ENCODE measurements around the gene RELB.

RELB gene

GRCh38 chr19:45045671-45046353 is 44.5 kb downstream of the RELB start:
- Histone ChIP-seq H3K36me3 (ENCODE audit: insufficient read depth, low read length) (0 out of 2 replicates have a peak, but pooled peaks cover 3% of the 10 kb centered on the region), H3K4me3 (ENCODE audit: low read depth, low read length) (no peak overlapping the region), H3K27me3 (ENCODE audit: insufficient read depth, low read length) (no peaks in the 10 kb centered on the region), H2AFZ (ENCODE audit: low read length, unreplicated experiment) (no peak overlapping the region), H3K27ac (ENCODE audit: low read depth, low read length) (no peak overlapping the region), H3K79me2 (ENCODE audit: control insufficient read depth, insufficient read depth, low read length, unreplicated experiment) (peaks cover 64% of the 10 kb centered on the region), H3K4me1 (ENCODE audit: control insufficient read depth, insufficient read depth, low read length, unreplicated experiment) (no peaks in the 10 kb centered on the region)

DNA sequence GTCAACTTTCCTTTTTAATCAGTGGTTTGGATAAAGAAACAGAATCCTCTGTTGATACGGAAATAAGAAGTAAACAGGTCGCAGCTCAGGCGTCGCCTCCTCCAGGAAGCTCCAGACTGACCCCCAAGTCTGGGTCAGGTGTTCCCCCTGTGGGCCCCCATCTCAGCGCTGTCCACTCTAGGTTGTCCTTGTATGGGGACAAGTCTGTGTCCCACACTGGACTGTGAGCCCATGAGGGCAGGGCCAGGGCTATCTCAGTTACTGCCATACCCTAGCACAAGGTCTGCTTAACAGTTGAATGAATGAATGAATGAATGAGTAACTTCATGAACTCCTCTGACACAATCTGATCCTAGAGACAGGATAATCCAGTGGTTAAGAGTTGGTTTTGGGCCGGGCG is 45.1 kb downstream of the RELB start:
- Histone ChIP-seq H3K36me3 (ENCODE audit: insufficient read depth, low read length) (0 out of 2 replicates have a peak, but pooled peaks cover 3% of the 10 kb centered on the region), H2AFZ (ENCODE audit: low read length, unreplicated experiment) (no peak overlapping the region), H3K27me3 (ENCODE audit: insufficient read depth, low read length) (no peaks in the 10 kb centered on the region), H3K4me1 (ENCODE audit: control insufficient read depth, insufficient read depth, low read length, unreplicated experiment) (no peaks in the 10 kb centered on the region), H3K79me2 (ENCODE audit: control insufficient read depth, insufficient read depth, low read length, unreplicated experiment) (peaks cover 64% of the 10 kb centered on the region), H3K27ac (ENCODE audit: low read depth, low read length) (no peak overlapping the region), H3K4me3 (ENCODE audit: low read depth, low read length) (no peak overlapping the region)

DNA sequence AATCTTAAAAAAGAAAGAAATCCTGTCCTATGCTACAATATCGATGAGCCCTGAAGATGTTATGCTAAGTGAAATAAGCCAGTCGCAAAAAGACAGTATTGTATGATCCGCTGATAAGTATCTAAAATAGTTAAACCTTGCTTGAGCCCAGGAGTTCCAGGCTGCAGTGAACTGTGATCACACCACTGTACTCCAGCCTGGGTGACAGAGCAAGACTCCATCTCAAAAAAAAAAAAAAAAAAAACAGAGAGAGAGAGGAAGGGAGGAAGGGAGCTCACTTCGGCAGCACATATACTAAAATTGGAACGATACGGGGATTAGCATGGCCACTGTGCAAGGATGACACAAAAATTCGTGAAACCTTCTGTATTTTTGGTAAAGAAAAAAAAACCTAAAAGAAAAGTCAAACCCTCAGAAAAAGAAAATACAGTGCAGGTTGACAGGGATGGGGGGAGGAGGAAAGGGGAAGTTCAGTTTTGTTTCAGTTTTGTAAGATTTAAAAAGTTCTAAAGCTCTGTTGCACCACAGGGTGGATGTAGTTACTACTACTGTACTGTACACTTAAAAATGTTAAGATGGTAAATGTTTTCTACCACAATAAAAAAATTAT is 46.0 kb downstream of the RELB start:
- no peaks in the 10 kb centered on the region for H3K4me1 ChIP-seq (ENCODE audit: control insufficient read depth, insufficient read depth, low read length, unreplicated experiment)
- no peak overlapping the region for H3K4me3 ChIP-seq (ENCODE audit: low read depth, low read length)
- H3K36me3 ChIP-seq (ENCODE audit: insufficient read depth, low read length): no peaks in the 10 kb centered on the region
- no peaks in the 10 kb centered on the region for H3K27me3 ChIP-seq (ENCODE audit: insufficient read depth, low read length)
- H2AFZ ChIP-seq (ENCODE audit: low read length, unreplicated experiment): no peak overlapping the region
- peaks cover 56% of the 10 kb centered on the region for H3K79me2 ChIP-seq (ENCODE audit: control insufficient read depth, insufficient read depth, low read length, unreplicated experiment)
- H3K27ac ChIP-seq (ENCODE audit: low read depth, low read length): no peak overlapping the region

GRCh38 chr19:45049073-45049736 is 47.9 kb downstream of the RELB start:
- H3K27me3 ChIP-seq (ENCODE audit: insufficient read depth, low read length): no peaks in the 10 kb centered on the region
- peaks cover 48% of the 10 kb centered on the region for H3K79me2 ChIP-seq (ENCODE audit: control insufficient read depth, insufficient read depth, low read length, unreplicated experiment)
- H3K4me1 ChIP-seq (ENCODE audit: control insufficient read depth, insufficient read depth, low read length, unreplicated experiment): no peaks in the 10 kb centered on the region
- H3K36me3 ChIP-seq (ENCODE audit: insufficient read depth, low read length): no peaks in the 10 kb centered on the region
- no peak overlapping the region for H2AFZ ChIP-seq (ENCODE audit: low read length, unreplicated experiment)
- no peak overlapping the region for H3K4me3 ChIP-seq (ENCODE audit: low read depth, low read length)
- H3K27ac ChIP-seq (ENCODE audit: low read depth, low read length): no peak overlapping the region

DNA sequence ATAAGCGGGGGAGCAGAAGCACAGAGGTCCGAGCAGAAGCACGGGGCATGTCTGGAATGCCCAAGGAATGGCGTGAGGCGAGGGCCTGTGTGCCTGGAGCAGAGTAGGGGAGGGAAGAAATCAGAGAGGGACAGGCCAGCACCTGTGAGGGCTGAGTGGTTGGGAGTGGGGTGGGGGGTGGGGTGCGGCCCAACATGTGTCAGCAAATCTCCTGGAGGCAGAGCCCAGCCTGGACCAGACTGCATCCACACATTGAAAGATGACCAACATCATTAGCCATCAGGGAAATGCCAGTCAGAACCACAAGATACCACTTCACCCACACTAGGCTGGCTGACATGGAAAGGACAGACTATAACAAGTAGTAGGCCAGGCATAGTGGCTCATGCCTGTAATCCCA is 48.8 kb downstream of the RELB start:
- H3K36me3 ChIP-seq (ENCODE audit: insufficient read depth, low read length): no peaks in the 10 kb centered on the region

DNA sequence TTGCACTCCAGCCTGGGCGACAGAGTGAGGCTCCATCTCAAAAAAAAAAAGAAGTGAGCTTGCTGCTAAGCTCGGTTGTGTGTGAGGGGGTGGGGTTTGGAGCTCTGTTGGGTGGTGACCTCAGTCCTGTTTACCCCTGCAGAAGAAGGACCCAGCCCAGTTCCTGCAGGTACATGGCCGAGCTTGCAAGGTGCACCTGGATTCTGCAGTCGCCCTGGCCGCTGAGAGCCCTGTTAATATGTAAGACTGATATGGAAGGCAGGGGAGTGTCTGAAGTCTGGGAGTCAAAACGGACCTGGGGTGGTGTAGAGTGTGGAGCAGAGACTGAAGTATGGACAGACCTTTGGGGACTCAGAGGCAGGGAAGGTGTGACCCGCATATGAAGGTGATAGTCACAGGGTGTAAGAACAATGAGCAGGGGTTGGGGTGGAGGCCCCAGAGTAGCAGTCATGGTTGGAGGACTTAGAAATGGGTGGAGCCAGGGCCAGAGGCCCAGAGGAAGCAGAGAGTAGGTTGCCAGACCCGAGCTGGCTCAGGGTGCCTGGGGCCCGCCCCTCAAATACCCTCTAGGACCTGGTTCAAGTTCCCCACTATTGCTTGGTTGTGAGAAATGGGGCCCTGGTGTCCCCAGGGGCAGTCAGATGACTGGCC is 50.8 kb downstream of the RELB start:
- H3K27ac ChIP-seq (ENCODE audit: low read depth, low read length): no peak overlapping the region
- no peaks in the 10 kb centered on the region for H3K4me1 ChIP-seq (ENCODE audit: control insufficient read depth, insufficient read depth, low read length, unreplicated experiment)

More for the DNA sequence above, 48.8 kb downstream of the RELB start:
- no peaks in the 10 kb centered on the region for H3K27me3 ChIP-seq (ENCODE audit: insufficient read depth, low read length)
- no peaks in the 10 kb centered on the region for H3K4me1 ChIP-seq (ENCODE audit: control insufficient read depth, insufficient read depth, low read length, unreplicated experiment)
- peaks cover 40% of the 10 kb centered on the region for H3K79me2 ChIP-seq (ENCODE audit: control insufficient read depth, insufficient read depth, low read length, unreplicated experiment)
- no peak overlapping the region for H2AFZ ChIP-seq (ENCODE audit: low read length, unreplicated experiment)
- H3K27ac ChIP-seq (ENCODE audit: low read depth, low read length): no peak overlapping the region
- no peak overlapping the region for H3K4me3 ChIP-seq (ENCODE audit: low read depth, low read length)

DNA sequence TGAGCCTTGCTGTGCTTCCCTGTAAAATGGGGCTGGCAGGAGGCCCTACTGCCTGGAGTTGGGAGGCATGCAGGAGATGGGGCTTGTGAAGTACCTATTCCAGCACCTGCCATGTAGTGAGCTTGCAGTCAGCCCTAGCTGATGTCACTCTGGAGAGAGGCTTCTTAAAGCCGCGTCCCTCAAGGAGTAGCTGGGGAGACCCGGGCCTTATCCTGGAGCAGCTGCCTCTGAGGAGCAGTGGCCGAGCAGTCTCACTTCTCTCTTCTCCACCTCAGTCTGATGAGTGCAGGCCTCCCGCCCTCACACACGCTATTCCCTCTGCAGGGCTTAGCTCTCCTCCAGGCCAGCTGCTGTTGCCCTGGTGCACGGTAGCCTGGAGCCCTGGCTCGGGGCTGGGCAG is 55.6 kb downstream of the RELB start:
- Histone ChIP-seq H3K27ac (ENCODE audit: low read depth, low read length) (no peak overlapping the region), H3K4me1 (ENCODE audit: control insufficient read depth, insufficient read depth, low read length, unreplicated experiment) (peaks cover 6% of the 10 kb centered on the region), H2AFZ (ENCODE audit: low read length, unreplicated experiment) (no peak overlapping the region), H3K4me3 (ENCODE audit: low read depth, low read length) (no peak overlapping the region), H3K27me3 (ENCODE audit: insufficient read depth, low read length) (no peaks in the 10 kb centered on the region), H3K36me3 (ENCODE audit: insufficient read depth, low read length) (no peaks in the 10 kb centered on the region; the same call in 1 of the 2 replicates), H3K79me2 (ENCODE audit: control insufficient read depth, insufficient read depth, low read length, unreplicated experiment) (no peaks in the 10 kb centered on the region)

More for the DNA sequence above, 50.8 kb downstream of the RELB start:
- no peaks in the 10 kb centered on the region for H3K36me3 ChIP-seq (ENCODE audit: insufficient read depth, low read length)
- H3K27me3 ChIP-seq (ENCODE audit: insufficient read depth, low read length): no peaks in the 10 kb centered on the region
- no peak overlapping the region for H3K4me3 ChIP-seq (ENCODE audit: low read depth, low read length)
- peaks cover 21% of the 10 kb centered on the region for H3K79me2 ChIP-seq (ENCODE audit: control insufficient read depth, insufficient read depth, low read length, unreplicated experiment)
- no peak overlapping the region for H2AFZ ChIP-seq (ENCODE audit: low read length, unreplicated experiment)

DNA sequence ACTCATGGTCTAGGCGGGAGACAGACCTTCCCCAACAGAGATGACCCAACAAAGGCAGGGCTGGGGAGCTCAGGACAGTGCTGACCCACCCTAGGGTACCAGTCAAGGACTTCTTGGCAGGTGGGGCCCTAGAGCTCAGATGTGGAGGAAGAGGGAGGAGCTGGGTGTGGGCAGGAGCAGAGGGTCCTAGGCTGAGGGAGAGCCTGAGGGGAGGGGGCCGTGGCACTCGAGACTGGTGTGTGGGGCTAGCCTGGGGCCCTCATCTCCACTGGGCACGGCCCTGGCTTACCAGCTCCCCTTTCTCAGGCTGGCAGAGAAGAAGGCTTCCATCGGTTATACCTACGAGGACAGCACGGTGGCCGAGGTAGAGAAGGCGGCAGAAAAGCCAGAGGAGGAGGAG is 56.2 kb downstream of the RELB start:
- Histone ChIP-seq H3K27me3 (ENCODE audit: insufficient read depth, low read length) (no peaks in the 10 kb centered on the region), H3K79me2 (ENCODE audit: control insufficient read depth, insufficient read depth, low read length, unreplicated experiment) (no peaks in the 10 kb centered on the region), H3K4me1 (ENCODE audit: control insufficient read depth, insufficient read depth, low read length, unreplicated experiment) (peaks cover 6% of the 10 kb centered on the region), H3K27ac (ENCODE audit: low read depth, low read length) (no peak overlapping the region), H3K36me3 (ENCODE audit: insufficient read depth, low read length) (no peaks in the 10 kb centered on the region; the same call in 1 of the 2 replicates), H2AFZ (ENCODE audit: low read length, unreplicated experiment) (no peak overlapping the region), H3K4me3 (ENCODE audit: low read depth, low read length) (no peak overlapping the region)

GRCh38 chr19:45058622-45059159 is 57.4 kb downstream of the RELB start:
- peaks cover 6% of the 10 kb centered on the region for H3K4me1 ChIP-seq (ENCODE audit: control insufficient read depth, insufficient read depth, low read length, unreplicated experiment)
- H3K36me3 ChIP-seq (ENCODE audit: insufficient read depth, low read length): no peaks in the 10 kb centered on the region; the same call in 1 of the 2 replicates
- no peaks in the 10 kb centered on the region for H3K27me3 ChIP-seq (ENCODE audit: insufficient read depth, low read length)
- no peak overlapping the region for H3K27ac ChIP-seq (ENCODE audit: low read depth, low read length)
- no peak overlapping the region for H3K4me3 ChIP-seq (ENCODE audit: low read depth, low read length)
- no peaks in the 10 kb centered on the region for H3K79me2 ChIP-seq (ENCODE audit: control insufficient read depth, insufficient read depth, low read length, unreplicated experiment)
- no peak overlapping the region for H2AFZ ChIP-seq (ENCODE audit: low read length, unreplicated experiment)

- Histone ChIP-seq H3K36me3 (ENCODE audit: insufficient read depth, low read length) (no peaks in the 10 kb centered on the region; the same call in 1 of the 2 replicates), H3K4me3 (ENCODE audit: low read depth, low read length) (no peak overlapping the region), H3K4me1 (ENCODE audit: control insufficient read depth, insufficient read depth, low read length, unreplicated experiment) (peaks cover 6% of the 10 kb centered on the region), H3K27me3 (ENCODE audit: insufficient read depth, low read length) (no peaks in the 10 kb centered on the region), H3K27ac (ENCODE audit: low read depth, low read length) (no peak overlapping the region), H2AFZ (ENCODE audit: low read length, unreplicated experiment) (no peak overlapping the region), H3K79me2 (ENCODE audit: control insufficient read depth, insufficient read depth, low read length, unreplicated experiment) (no peaks in the 10 kb centered on the region)
Observed at GRCh38 chr19:45059258-45059965, 58.1 kb downstream of the RELB start.

All from ACC112 (cell line).